Caco-2 (cell line): ENCODE data around the gene NKRF. TPM values are rescaled to one million over a fixed set of nuclear protein-coding genes. Genes with fewer than 3 reads are reported as not detected.

Experiments
- BruUV-seq: library from RNA; stranded (reverse); fragments of 400-500 nt; replicated peaks from 2 replicates; lab custom pipeline; 2021; lab: Mats Ljungman, UMichigan
- CTCF ChIA-PET: fragments of 300-600 bp; sonication (Branson Sonifier 250); formaldehyde crosslinking; loops from one replicate; lab custom pipeline; 2022; ENCODE audit warnings: antibody characterized with exemption; lab: Charles Lee
- POLR2A ChIA-PET: fragments of 300-600 bp; sonication (Branson Sonifier 250); formaldehyde crosslinking; loops from one replicate; lab custom pipeline; 2022; ENCODE audit warnings: antibody characterized with exemption; lab: Charles Lee
- DNase-seq, 2 experiments: peaks; one replicate each; pipeline versions ENCODE4 v3.0.0 to v3.0.0-alpha.2; 2020 to 2022
- H3K27me3 ChIP-seq: replicated peaks from 2 replicates; pipeline ENCODE4 v1.6.0; 2011; ENCODE audit warnings: low read length; ENCODE audit not compliant: control insufficient read depth, insufficient read depth
- H3K36me3 ChIP-seq: 2 replicates; pipeline ENCODE4 v1.5.1; 2011; ENCODE audit warnings: low read length; ENCODE audit not compliant: control insufficient read depth, insufficient read depth
- H3K4me1 ChIP-seq: fragments of 250-450 bp; sonication (Bioruptor Pico); 2 replicates; pipeline ENCODE4 v1.5.1; 2020; ENCODE audit warnings: mild to moderate bottlenecking
- H3K4me3 ChIP-seq: 2 replicates; pipeline ENCODE4 v1.5.1; 2011; ENCODE audit warnings: low read depth, mild to moderate bottlenecking, control low read depth, low read length
- H3K9me3 ChIP-seq: fragments of 250-450 bp; sonication (Bioruptor Pico); 2 replicates; pipeline ENCODE4 v1.5.1; 2020; ENCODE audit warnings: mild to moderate bottlenecking, moderate library complexity
- H3K27ac Mint-ChIP-seq: one replicate; pipeline ENCODE4 v1.8.0; 2022; ENCODE audit warnings: mixed read lengths; ENCODE audit not compliant: unreplicated experiment
- H3K27me3 Mint-ChIP-seq: one replicate; pipeline ENCODE4 v1.8.0; 2022; ENCODE audit warnings: mixed read lengths; ENCODE audit not compliant: insufficient read depth, unreplicated experiment
- H3K36me3 Mint-ChIP-seq: one replicate; pipeline ENCODE4 v1.8.0; 2022; ENCODE audit warnings: mild to moderate bottlenecking, mixed read lengths; ENCODE audit not compliant: insufficient read depth, unreplicated experiment
- H3K4me1 Mint-ChIP-seq: one replicate; pipeline ENCODE4 v1.8.0; 2022; ENCODE audit warnings: low read depth, mixed read lengths; ENCODE audit not compliant: unreplicated experiment
- H3K4me3 Mint-ChIP-seq: one replicate; pipeline ENCODE4 v1.8.0; 2022; ENCODE audit warnings: mild to moderate bottlenecking, moderate library complexity, mixed read lengths; ENCODE audit not compliant: unreplicated experiment
- H3K9me3 Mint-ChIP-seq: one replicate; pipeline ENCODE4 v1.8.0; 2022; ENCODE audit warnings: mixed read lengths; ENCODE audit not compliant: unreplicated experiment
- CTCF ChIP-seq, 2 experiments: fragments of 200-600 bp in 1 of 2; IDR thresholded peaks; 1 replicate in 1 of 2; 2 replicates in 1 of 2; pipeline versions ENCODE4 v1.5.1 to v1.8.0; 2011 to 2022; ENCODE audit warnings: antibody characterized with exemption in 1 of 2, control low read depth in 1 of 2, inconsistent platforms in 1 of 2, low read depth in 1 of 2, low read length in 1 of 2, mild to moderate bottlenecking in 1 of 2, moderate library complexity in 1 of 2; ENCODE audit not compliant: insufficient read depth in 1 of 2, severe bottlenecking in 1 of 2, unreplicated experiment in 1 of 2
- intact Hi-C: fragments of 100-400 bp; cut with micrococcal nuclease; formaldehyde crosslinking; loops from one replicate; pipeline ENCODE4 v1.10.0; 2022; ENCODE audit not compliant: unreplicated experiment
- total RNA-seq: library from RNA; stranded (reverse); gene quantifications from 2 replicates; pipeline ENCODE4 v1.2.3, GENCODE V29; 2022

Gene NKRF
- total RNA-seq, 1 experiment from 2014 or later = 14.4 TPM

- no TSS peak for BruUV-seq
- no peak for DNase-seq
- intact Hi-C loops = no loop called here
- H3K27me3 Mint-ChIP-seq = no peaks in the 10 kb centered on the region
- H3K9me3 Mint-ChIP-seq = no peaks in the 10 kb centered on the region
- no peaks in the 10 kb centered on the region for H3K36me3 ChIP-seq
- no peak overlapping the region for H3K4me3 ChIP-seq
- TF ChIP-seq CTCF (IDR thresholded peaks at IDR 0.05; ENCODE audit: insufficient read depth in 1 of 2, low read depth in 1 of 2, low read length in 1 of 2, severe bottlenecking in 1 of 2, unreplicated experiment in 1 of 2) = no peak
- no peaks in the 10 kb centered on the region for H3K36me3 Mint-ChIP-seq
- H3K4me1 Mint-ChIP-seq = no peaks in the 10 kb centered on the region
- POLR2A ChIA-PET = no interaction called here
- no peaks in the 10 kb centered on the region for H3K4me1 ChIP-seq
- CTCF ChIA-PET = no interaction called here
- H3K27ac Mint-ChIP-seq = no peak overlapping the region
- H3K9me3 ChIP-seq = no peaks in the 10 kb centered on the region
- H3K27me3 ChIP-seq = no peaks in the 10 kb centered on the region
- H3K4me3 Mint-ChIP-seq = no peak overlapping the region
These were observed 12.2 kb upstream of the NKRF start for GRCh38 chrX:119618439-119618838.

GRCh38 chrX:119617517-119618164 lies 11.4 kb upstream of the NKRF start:
- Histone ChIP-seq H3K27me3 (no peaks in the 10 kb centered on the region), H3K4me1 (no peaks in the 10 kb centered on the region), H3K36me3 (no peaks in the 10 kb centered on the region), H3K4me3 (no peak overlapping the region), H3K9me3 (no peaks in the 10 kb centered on the region)
- intact Hi-C loops = no loop called here
- no peaks in the 10 kb centered on the region for H3K4me1 Mint-ChIP-seq
- no TSS peak for BruUV-seq
- ChIA-PET POLR2A (no interaction called here), CTCF (interaction anchor here (1.2 kb wide), 1 partner anchor 112 kb away, joined by 3 read pairs; no protein-coding TSS in a partner anchor)
- H3K36me3 Mint-ChIP-seq = no peaks in the 10 kb centered on the region
- no peaks in the 10 kb centered on the region for H3K9me3 Mint-ChIP-seq
- TF ChIP-seq CTCF (IDR thresholded peaks at IDR 0.05; ENCODE audit: insufficient read depth in 1 of 2, low read depth in 1 of 2, low read length in 1 of 2, severe bottlenecking in 1 of 2, unreplicated experiment in 1 of 2) = no peak
- H3K27me3 Mint-ChIP-seq = no peaks in the 10 kb centered on the region
- H3K4me3 Mint-ChIP-seq = no peak overlapping the region
- H3K27ac Mint-ChIP-seq = no peak overlapping the region
- no peak for DNase-seq

- no peak overlapping the region for H3K27ac Mint-ChIP-seq
- no peak overlapping the region for H3K4me3 Mint-ChIP-seq
- H3K4me1 Mint-ChIP-seq = no peaks in the 10 kb centered on the region
- intact Hi-C loops = loop anchor here (5.0 kb wide), 1 partner anchor 78 kb away; the partner anchor contains the start of gene SEPTIN6
- H3K36me3 Mint-ChIP-seq = no peaks in the 10 kb centered on the region
- Histone ChIP-seq H3K4me3 (no peak overlapping the region), H3K9me3 (no peaks in the 10 kb centered on the region), H3K4me1 (no peaks in the 10 kb centered on the region), H3K27me3 (no peaks in the 10 kb centered on the region), H3K36me3 (no peaks in the 10 kb centered on the region)
- no peak for TF ChIP-seq CTCF (IDR thresholded peaks at IDR 0.05; ENCODE audit: insufficient read depth in 1 of 2, low read depth in 1 of 2, low read length in 1 of 2, severe bottlenecking in 1 of 2, unreplicated experiment in 1 of 2)
- no peaks in the 10 kb centered on the region for H3K27me3 Mint-ChIP-seq
- ChIA-PET POLR2A (no interaction called here), CTCF (no interaction called here)
- H3K9me3 Mint-ChIP-seq = no peaks in the 10 kb centered on the region
- BruUV-seq = no TSS peak
- no peak for DNase-seq
These were observed 8.6 kb upstream of the NKRF start for GRCh38 chrX:119614776-119615175.
